T-helper 1 cell treated with Interleukin-12 subunit alpha and Interleukin-12 subunit beta and Interleukin-4 antibody, amounts not matched to agents 30 ng/mL and 1 ng/mL, for 36 hours (primary cell): ENCODE results near the gene NACAD. TPM values are rescaled to one million over a fixed set of nuclear protein-coding genes. Genes with fewer than 3 reads are reported as not detected.

Experiments
- total RNA-seq: library from RNA; stranded (reverse); gene quantifications from 2 replicates; pipeline ENCODE4 v1.2.3, GENCODE V29; 2022

The NACAD gene
- total RNA-seq, 1 donor from 2014 or later = not detected

Other genes with a start within 250 kb of the NACAD start
- 257 and 263 TPM in 2 replicates for gene H2AZ2, start 240.9 kb downstream of the NACAD start, total RNA-seq
- gene PURB, start 203.4 kb downstream of the NACAD start, total RNA-seq = 31.1 TPM in 2 replicates
- 398 and 403 TPM in 2 replicates for gene MYO1G, start 110.0 kb downstream of the NACAD start, total RNA-seq
- gene CCM2, start 88.8 kb downstream of the NACAD start, total RNA-seq = 117 and 118 TPM in 2 replicates
- 109 and 113 TPM in 2 replicates for gene TBRG4, start 22.7 kb upstream of the NACAD start, total RNA-seq
- gene RAMP3, start 68.8 kb upstream of the NACAD start, total RNA-seq = not detected in 2 replicates